Esophagus squamous epithelium (tissue), 4 donors: ENCODE results near the gene MED4.

ENCODE experiments used
- POLR2A ChIP-seq, 4 donors: fragments of 450-650 bp; IDR thresholded peaks; one replicate each; pipeline ENCODE4 v1.6.1; 2017; ENCODE audit warnings: antibody characterized with exemption in 4 of 4, mild to moderate bottlenecking in 4 of 4, moderate library complexity in 3 of 4
- TF ChIP-seq, protein P1 (sequence below), 6 experiments: fragments of 450-650 bp in 4 of 6; fragments of 200-600 bp in 2 of 6; sonication (generic) in 2 of 6; IDR thresholded peaks; one replicate each; pipeline ENCODE4 v1.5.1; 2016 to 2019; ENCODE audit warnings: antibody characterized with exemption in 6 of 6, mild to moderate bottlenecking in 4 of 6, moderate library complexity in 4 of 6

DNA sequence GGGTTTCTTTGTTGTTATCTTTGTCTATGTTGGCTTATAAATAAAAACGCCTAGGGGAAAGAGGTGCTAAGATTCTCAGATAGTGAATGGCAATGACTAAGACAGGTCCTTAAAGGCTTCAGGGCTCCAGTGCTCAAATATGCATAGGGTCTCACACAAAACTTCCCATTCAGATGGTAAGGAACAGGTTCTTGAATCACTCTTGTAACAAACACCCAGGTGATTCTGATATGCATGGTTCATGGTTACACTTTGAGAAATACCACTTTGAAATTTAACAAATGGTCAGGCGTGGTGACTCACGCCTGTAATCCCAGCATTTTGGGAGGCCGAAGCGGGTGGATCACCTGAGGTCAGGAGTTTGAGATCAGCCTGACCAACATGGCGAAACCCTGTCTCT is 40.3 kb downstream of the MED4 start:
- TF ChIP-seq, protein P1, sequence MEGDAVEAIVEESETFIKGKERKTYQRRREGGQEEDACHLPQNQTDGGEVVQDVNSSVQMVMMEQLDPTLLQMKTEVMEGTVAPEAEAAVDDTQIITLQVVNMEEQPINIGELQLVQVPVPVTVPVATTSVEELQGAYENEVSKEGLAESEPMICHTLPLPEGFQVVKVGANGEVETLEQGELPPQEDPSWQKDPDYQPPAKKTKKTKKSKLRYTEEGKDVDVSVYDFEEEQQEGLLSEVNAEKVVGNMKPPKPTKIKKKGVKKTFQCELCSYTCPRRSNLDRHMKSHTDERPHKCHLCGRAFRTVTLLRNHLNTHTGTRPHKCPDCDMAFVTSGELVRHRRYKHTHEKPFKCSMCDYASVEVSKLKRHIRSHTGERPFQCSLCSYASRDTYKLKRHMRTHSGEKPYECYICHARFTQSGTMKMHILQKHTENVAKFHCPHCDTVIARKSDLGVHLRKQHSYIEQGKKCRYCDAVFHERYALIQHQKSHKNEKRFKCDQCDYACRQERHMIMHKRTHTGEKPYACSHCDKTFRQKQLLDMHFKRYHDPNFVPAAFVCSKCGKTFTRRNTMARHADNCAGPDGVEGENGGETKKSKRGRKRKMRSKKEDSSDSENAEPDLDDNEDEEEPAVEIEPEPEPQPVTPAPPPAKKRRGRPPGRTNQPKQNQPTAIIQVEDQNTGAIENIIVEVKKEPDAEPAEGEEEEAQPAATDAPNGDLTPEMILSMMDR (IDR thresholded peaks at IDR 0.05) = no peak
- no peak for TF ChIP-seq POLR2A (IDR thresholded peaks at IDR 0.05)
